ENCODE results near the gene DMAP1.

DNA sequence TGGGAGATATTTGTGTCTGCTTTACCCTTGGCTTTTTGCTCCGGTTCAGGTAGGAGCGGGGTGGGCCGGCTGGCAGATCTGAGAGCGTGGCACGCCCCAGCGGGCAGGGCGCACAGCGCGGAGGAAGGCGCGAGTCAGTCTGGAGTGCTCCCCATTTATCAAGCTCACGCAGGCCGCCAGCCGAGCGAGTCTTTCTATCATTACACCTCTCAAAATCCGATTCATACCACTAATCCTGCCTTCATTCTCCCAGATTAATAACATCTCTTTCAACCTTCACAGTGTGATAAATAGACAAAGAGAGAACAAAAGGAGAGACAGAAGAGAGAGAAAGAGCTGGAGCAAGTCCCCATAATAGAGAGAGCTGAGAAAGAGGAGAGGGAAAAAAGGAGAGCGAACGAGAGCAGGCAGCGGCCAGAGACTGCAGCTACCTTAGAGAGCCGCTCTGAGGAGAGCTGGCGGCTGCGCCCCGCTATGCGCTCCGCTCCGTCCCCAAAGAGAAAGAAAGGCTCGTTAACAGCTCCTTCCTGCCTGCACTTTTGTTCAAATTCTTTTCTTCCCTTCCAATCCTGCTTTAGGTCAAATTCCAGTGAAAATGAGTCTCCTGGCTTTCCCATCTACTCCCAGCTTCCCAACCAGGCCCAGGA, 48.0 kb downstream of the DMAP1 start:
- TF ChIP-seq CTCF (conservative IDR thresholded peaks at IDR 0.05; ENCODE audit: low read length) (no peak), EZH2phosphoT487 (IDR thresholded peaks at IDR 0.05; ENCODE audit: borderline replicate concordance, low read depth, low read length) (no peak)
